Retinal pigment epithelial cell (primary cell): ENCODE data around the gene TMEM45A.
"Not testable (repeated sequence)": the region's sequence is repeated elsewhere in the genome, so short reads cannot be mapped to it uniquely, and the experiment has no call there.

Experiments used
- DNase-seq: peaks from one replicate; pipeline ENCODE4 v3.0.0-alpha.2; 2010; ENCODE audit warnings: low read depth
- H3K4me3 ChIP-seq: 2 replicates; pipeline ENCODE4 v1.5.1; 2011; ENCODE audit warnings: mild to moderate bottlenecking, low read length, control low read depth, moderate library complexity
- TF ChIP-seq, protein P1 (sequence below): conservative IDR thresholded peaks from 2 replicates; pipeline ENCODE4 v1.5.1; 2011; ENCODE audit warnings: low read depth, low read length, control low read depth, inconsistent platforms

TMEM45A gene, protein sequence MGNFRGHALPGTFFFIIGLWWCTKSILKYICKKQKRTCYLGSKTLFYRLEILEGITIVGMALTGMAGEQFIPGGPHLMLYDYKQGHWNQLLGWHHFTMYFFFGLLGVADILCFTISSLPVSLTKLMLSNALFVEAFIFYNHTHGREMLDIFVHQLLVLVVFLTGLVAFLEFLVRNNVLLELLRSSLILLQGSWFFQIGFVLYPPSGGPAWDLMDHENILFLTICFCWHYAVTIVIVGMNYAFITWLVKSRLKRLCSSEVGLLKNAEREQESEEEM

DNA sequence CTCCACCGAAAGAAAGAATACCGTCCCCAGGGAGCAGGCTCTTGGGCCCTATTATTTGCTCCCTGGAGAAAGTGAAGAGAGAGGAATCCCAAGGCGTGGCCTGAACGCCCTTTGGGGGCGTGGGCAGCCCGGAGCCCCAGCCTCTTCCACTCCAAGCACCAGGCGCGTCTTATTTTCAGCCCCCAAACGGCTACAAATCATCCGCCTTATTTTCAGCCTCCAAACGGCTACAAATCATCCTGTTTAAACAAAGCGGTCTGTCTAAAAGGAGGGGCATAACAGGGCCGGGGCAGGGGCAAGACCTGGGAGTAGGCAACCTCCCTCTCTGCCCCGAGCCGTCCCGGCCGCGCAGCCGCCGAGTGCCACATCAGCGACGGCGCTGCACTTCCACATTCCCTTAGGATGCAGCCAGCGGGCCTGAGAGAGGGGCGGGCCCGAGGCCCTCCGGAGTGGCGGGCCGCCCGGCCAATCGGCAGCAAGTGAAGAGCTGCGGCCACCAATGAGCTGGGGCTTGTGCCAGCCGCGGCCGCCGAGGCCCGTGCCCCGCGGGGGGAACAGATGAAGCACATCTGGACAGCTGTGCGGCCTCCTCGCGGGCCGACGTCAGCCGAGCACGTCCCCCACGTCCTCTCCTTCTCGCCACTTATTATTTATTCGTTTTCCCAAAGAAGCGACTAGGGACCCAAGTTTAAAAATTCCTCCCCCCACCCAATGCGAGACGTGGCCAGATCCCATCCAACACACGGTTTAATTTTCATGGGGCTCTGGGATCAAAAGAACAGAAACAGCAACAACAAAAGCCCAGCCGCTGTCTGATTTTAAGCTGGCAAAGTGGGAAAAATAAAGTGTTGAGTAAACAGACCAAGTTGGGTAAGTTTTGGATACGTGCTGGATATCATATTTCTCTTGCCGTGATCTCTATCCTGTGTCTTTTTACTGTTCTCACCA, at the start of gene TMEM45A:
TMEM45A (plus strand) TSS at position 561 of the 948 bp plus-strand sequence. CDS start 62,593 bp downstream, outside the sequence.
- H3K4me3 ChIP-seq = peak within 1 kb of the TSS; percentile 78
- DNase-seq = peak; percentile 72
- TF ChIP-seq, protein P1, sequence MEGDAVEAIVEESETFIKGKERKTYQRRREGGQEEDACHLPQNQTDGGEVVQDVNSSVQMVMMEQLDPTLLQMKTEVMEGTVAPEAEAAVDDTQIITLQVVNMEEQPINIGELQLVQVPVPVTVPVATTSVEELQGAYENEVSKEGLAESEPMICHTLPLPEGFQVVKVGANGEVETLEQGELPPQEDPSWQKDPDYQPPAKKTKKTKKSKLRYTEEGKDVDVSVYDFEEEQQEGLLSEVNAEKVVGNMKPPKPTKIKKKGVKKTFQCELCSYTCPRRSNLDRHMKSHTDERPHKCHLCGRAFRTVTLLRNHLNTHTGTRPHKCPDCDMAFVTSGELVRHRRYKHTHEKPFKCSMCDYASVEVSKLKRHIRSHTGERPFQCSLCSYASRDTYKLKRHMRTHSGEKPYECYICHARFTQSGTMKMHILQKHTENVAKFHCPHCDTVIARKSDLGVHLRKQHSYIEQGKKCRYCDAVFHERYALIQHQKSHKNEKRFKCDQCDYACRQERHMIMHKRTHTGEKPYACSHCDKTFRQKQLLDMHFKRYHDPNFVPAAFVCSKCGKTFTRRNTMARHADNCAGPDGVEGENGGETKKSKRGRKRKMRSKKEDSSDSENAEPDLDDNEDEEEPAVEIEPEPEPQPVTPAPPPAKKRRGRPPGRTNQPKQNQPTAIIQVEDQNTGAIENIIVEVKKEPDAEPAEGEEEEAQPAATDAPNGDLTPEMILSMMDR = no peak

DNA sequence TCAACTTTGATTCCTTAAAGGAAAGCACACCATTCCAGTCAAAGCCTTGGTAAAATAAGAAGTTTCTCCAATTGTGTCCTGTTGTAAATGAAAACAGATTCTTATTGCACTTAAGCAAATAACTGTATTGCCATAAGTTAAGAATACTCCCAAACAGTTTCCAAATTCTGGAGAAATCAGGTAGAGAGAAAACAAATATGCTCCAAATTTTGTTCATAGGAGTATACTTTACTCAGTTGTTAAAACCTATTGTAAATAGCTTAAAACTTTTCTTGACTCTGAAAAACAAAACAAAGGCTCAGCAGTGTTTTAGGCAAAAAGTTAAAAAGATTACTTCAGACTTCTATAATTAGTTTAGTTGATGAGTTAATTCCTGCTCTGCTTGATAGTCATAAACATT, 48.7 kb upstream of the TMEM45A start:
- no peak overlapping the region for H3K4me3 ChIP-seq
- no peak for DNase-seq
- TF ChIP-seq, protein P1 = no peak

DNA sequence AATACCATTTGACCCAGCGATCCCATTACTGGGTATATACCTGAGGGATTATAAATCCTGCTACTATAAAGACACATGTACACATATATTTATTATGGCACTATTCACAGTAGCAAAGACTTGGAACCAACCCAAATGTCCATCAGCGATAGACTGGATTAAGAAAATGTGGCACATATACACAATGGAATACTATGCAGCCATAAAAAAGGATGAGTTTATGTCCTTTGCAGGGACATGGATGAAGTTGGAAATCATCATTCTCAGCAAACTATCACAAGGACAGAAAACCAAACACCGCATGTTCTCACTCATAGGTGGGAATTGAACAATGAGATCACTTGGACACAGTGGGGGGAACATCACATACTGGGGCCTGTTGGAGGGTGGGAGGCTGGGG, 45.4 kb upstream of the TMEM45A start:
- not testable (repeated sequence) for H3K4me3 ChIP-seq, DNase-seq

DNA sequence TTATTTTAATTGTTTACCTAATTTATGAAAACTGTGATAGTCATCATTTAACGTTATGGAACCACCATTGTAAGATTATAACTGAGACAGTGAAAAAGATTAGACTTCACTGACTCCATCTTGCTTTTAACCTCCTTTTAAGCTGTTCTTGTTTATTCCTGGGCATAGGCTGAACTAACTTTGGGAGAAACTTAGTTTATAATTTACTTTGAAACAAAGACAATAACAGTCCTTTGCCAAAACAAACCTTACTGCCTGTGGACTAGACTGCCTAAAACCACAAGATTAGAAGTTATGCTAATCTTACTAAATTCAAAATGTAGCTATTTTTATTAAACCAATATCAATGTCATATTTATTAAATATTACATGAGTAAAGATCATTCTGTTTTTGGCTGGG, 44.3 kb upstream of the TMEM45A start:
- TF ChIP-seq, protein P1 = no peak
- no peak for DNase-seq
- no peak overlapping the region for H3K4me3 ChIP-seq

DNA sequence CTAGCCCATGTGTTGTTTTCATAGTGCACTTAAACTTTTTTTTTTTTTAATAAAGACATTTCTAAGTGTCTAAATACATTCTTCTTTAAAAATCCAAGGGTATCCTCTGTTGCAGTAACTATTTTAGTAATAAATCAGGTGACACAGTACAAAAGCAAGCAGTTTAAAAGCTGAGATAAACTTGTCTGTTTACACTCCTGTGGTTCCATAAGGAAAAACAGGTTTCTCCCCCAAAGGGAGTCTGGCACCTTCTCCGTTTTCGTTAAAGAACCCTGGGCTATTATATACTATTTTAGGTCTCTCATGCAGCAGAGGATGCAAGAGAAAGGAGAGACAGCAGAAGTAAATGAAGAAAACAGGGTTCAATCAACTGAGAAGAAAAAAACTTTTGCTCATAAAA, 43.2 kb upstream of the TMEM45A start:
- no peak for DNase-seq
- TF ChIP-seq, protein P1 = no peak
- H3K4me3 ChIP-seq = no peak overlapping the region

DNA sequence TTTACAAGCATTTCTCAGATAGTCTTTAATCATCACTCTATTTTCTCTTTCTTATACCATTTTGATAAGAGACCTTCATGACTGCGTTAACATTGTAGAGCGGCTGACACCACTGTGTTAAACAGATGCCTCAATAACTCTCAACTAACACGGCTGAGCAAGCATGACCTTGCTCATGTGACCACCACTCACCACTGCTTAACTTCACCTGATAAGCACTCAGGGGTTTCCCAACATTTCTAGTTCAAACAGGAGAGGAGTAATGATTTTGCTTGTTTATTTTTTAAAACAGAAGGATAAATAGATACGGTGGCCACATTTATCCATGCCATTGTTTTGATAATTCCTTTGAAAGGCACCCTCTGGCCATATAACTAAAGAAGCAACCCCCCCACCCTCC, 37.7 kb upstream of the TMEM45A start:
- TF ChIP-seq, protein P1 = no peak
- DNase-seq = no peak
- H3K4me3 ChIP-seq = no peak overlapping the region

DNA sequence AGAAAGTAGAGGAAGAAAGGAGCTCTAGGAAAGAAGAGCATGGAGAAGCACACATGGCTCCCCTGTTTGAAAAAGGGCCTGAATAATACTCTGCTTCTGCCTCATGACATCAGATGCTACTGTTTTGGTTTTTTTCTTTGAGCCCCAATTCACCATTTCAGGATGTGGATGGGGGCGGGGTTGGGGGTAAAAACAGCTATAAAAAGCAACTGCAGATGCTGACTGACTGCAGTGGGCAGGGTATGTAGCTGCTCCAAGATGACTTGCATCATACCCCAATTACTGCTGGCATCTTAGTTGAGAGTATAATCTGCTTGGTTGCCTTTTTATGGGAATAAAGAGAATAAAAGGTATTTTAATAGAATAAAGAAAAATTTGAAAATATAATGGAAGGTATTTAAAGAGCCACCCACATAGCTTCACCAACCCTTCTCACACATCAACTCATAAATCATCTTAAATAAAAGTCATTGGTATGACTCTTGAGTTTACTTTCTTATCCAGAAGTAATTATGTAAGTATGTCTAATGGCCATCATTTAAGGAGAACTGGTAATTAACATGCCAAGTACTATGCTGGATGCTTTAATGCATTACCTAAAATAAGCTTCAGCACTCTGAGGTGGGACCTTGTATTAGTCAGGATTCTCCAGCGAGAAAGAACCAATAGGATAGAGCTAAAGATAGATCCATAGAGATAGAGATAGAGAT, 36.4 kb upstream of the TMEM45A start:
- no peak for DNase-seq
- H3K4me3 ChIP-seq = no peak overlapping the region
- TF ChIP-seq, protein P1 = no peak
